T-helper 1 cell treated with Interleukin-12 subunit alpha and Interleukin-12 subunit beta and Interleukin-4 antibody, amounts not matched to agents 30 ng/mL and 1 ng/mL, for 36 hours (primary cell): Measurements from ENCODE around the gene ATP6V1F. TPM values are rescaled to one million over a fixed set of nuclear protein-coding genes. Genes with fewer than 3 reads are reported as not detected.

Experiments used
- intact Hi-C: fragments of 100-400 bp; cut with micrococcal nuclease; formaldehyde crosslinking; loops from one replicate; pipeline ENCODE4 v1.15.1; 2024
- total RNA-seq: library from RNA; stranded (reverse); gene quantifications from 2 replicates; pipeline ENCODE4 v1.2.3, GENCODE V29; 2022

Gene ATP6V1F
- total RNA-seq, 1 donor from 2014 or later, result 127 TPM

- intact Hi-C loops, result no loop called here
Measured at GRCh38 chr7:128867241-128867640, 4.6 kb downstream of the ATP6V1F start.

- intact Hi-C loops, result no loop called here
Measured at GRCh38 chr7:128867842-128868623, 5.4 kb downstream of the ATP6V1F start.

GRCh38 chr7:128868624-128869137, 6.0 kb downstream of the ATP6V1F start:
- intact Hi-C loops, result loop anchor here (1.0 kb wide), 1 partner anchor 129 kb away; the partner anchor contains the start of gene CALU

- intact Hi-C loops, result loop anchor here (1.0 kb wide), 1 partner anchor 130 kb away; the partner anchor contains the start of gene CALU
Measured at GRCh38 chr7:128869138-128869943, 6.7 kb downstream of the ATP6V1F start.

GRCh38 chr7:128869944-128870285, 7.3 kb downstream of the ATP6V1F start:
- intact Hi-C loops, result loop anchor here (1.0 kb wide), 1 partner anchor 131 kb away; the partner anchor contains the start of gene CALU

- intact Hi-C loops, result no loop called here
Measured at GRCh38 chr7:128871050-128871449, 8.4 kb downstream of the ATP6V1F start.

GRCh38 chr7:128872394-128872824, 9.8 kb downstream of the ATP6V1F start:
- intact Hi-C loops, result no loop called here

GRCh38 chr7:128873234-128873633, 10.6 kb downstream of the ATP6V1F start:
- intact Hi-C loops, result no loop called here

GRCh38 chr7:128874140-128875031, 11.7 kb downstream of the ATP6V1F start:
- intact Hi-C loops, result no loop called here

GRCh38 chr7:128875523-128875948, 12.9 kb downstream of the ATP6V1F start:
- intact Hi-C loops, result no loop called here

- intact Hi-C loops, result no loop called here
Measured at GRCh38 chr7:128876127-128876526, 13.5 kb downstream of the ATP6V1F start.

GRCh38 chr7:128876586-128876977, 13.9 kb downstream of the ATP6V1F start:
- intact Hi-C loops, result no loop called here

- intact Hi-C loops, result no loop called here
Measured at GRCh38 chr7:128876978-128877755, 14.5 kb downstream of the ATP6V1F start.

GRCh38 chr7:128877756-128878120, 15.1 kb downstream of the ATP6V1F start:
- intact Hi-C loops, result loop anchor here (2.0 kb wide), 1 partner anchor 43 kb away; no protein-coding TSS in a partner anchor

- intact Hi-C loops, result loop anchor here (2.0 kb wide), 1 partner anchor 44 kb away; no protein-coding TSS in a partner anchor
Measured at GRCh38 chr7:128878226-128879105, 15.8 kb downstream of the ATP6V1F start.

GRCh38 chr7:128879461-128879938, 16.8 kb downstream of the ATP6V1F start:
- intact Hi-C loops, result loop anchor here (2.0 kb wide), 1 partner anchor 45 kb away; no protein-coding TSS in a partner anchor

- intact Hi-C loops, result loop anchor here (2.0 kb wide), 1 partner anchor 45 kb away; no protein-coding TSS in a partner anchor
Measured at GRCh38 chr7:128879939-128880746, 17.5 kb downstream of the ATP6V1F start.
